Measurements from ENCODE around the gene EMP2.
"Not testable (repeated sequence)": the region's sequence is repeated elsewhere in the genome, so short reads cannot be mapped to it uniquely, and the experiment has no call there.

Gene EMP2

DNA sequence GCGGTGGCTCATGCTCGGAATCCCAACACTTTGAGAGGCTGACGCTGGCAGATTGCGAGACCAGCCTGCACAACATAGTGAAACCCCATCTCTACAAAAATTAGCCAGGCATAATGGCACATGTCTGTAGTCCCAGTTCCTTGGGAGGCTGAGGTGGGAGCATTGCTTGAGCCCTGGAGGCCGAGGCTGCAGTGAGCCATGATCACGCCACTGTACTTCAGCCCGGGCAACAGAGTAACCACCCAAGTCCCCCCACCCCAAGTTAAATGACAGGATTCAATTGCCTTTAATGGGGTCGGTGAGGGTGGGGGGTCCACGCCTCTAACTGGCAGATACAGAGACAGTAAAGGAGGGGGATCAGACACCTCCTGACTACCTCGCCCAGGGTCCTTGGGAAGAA lies 44.9 kb downstream of the EMP2 start:
- Histone ChIP-seq H3K79me2 (ENCODE audit: insufficient read depth, low read depth) (no peaks in the 10 kb centered on the region), H3K27ac (no peak overlapping the region), H3K36me3 (ENCODE audit: insufficient read depth) (no peaks in the 10 kb centered on the region), H3K4me3 (IDR thresholded peaks at IDR 0.05; ENCODE audit: insufficient read depth, low read depth, low read length) (no peak overlapping the region), H4K20me1 (ENCODE audit: insufficient read depth) (no peaks in the 10 kb centered on the region), H3K4me1 (ENCODE audit: low read depth, poor library complexity, severe bottlenecking) (no peaks in the 10 kb centered on the region), H2AFZ (ENCODE audit: low read depth) (no peak overlapping the region), H3K9ac (no peak overlapping the region), H3K4me2 (no peak overlapping the region), H3K27me3 (ENCODE audit: insufficient read depth, low read depth) (no peaks in the 10 kb centered on the region)
- TF ChIP-seq CTCF (conservative IDR thresholded peaks at IDR 0.05; ENCODE audit: low read depth, low read length) = no peak

DNA sequence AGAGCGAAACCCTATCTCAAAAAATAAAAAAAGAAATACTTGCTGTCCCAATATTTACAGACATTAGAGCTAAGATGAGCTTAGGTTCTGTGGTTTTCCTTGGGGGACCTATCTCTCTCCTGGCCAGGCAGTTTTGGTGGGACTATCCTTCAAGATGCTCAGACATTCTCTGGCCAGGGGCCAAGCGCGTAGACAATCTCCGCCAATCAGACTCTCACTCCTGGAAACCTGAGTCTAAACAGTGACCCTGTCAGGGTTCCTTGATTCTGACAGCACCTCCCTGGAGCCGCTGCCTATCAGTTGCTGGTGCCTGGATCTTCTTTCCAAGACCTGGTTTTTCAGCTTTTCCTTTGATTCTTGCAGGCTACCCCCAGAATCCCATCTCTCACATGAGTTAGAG lies 45.6 kb downstream of the EMP2 start:
- no peaks in the 10 kb centered on the region for H3K79me2 ChIP-seq (ENCODE audit: insufficient read depth, low read depth)
- no peak overlapping the region for H2AFZ ChIP-seq (ENCODE audit: low read depth)
- no peaks in the 10 kb centered on the region for H4K20me1 ChIP-seq (ENCODE audit: insufficient read depth)
- TF ChIP-seq CTCF (conservative IDR thresholded peaks at IDR 0.05; ENCODE audit: low read depth, low read length) = no peak
- no peaks in the 10 kb centered on the region for H3K27me3 ChIP-seq (ENCODE audit: insufficient read depth, low read depth)
- H3K4me2 ChIP-seq = no peak overlapping the region
- H3K36me3 ChIP-seq (ENCODE audit: insufficient read depth) = no peaks in the 10 kb centered on the region
- no peak overlapping the region for H3K9ac ChIP-seq
- no peaks in the 10 kb centered on the region for H3K4me1 ChIP-seq (ENCODE audit: low read depth, poor library complexity, severe bottlenecking)
- no peak overlapping the region for H3K4me3 ChIP-seq (IDR thresholded peaks at IDR 0.05; ENCODE audit: insufficient read depth, low read depth, low read length)
- no peak overlapping the region for H3K27ac ChIP-seq

- H3K4me2 ChIP-seq; H3K27me3 ChIP-seq (ENCODE audit: insufficient read depth, low read depth); H3K4me3 ChIP-seq (IDR thresholded peaks at IDR 0.05; ENCODE audit: insufficient read depth, low read depth, low read length); H3K79me2 ChIP-seq (ENCODE audit: insufficient read depth, low read depth); H3K36me3 ChIP-seq (ENCODE audit: insufficient read depth); H4K20me1 ChIP-seq (ENCODE audit: insufficient read depth); H3K9ac ChIP-seq; H2AFZ ChIP-seq (ENCODE audit: low read depth); H3K4me1 ChIP-seq (ENCODE audit: low read depth, poor library complexity, severe bottlenecking); H3K27ac ChIP-seq: not testable (repeated sequence)
Observed at GRCh38 chr16:10533612-10534011, 46.8 kb downstream of the EMP2 start.

DNA sequence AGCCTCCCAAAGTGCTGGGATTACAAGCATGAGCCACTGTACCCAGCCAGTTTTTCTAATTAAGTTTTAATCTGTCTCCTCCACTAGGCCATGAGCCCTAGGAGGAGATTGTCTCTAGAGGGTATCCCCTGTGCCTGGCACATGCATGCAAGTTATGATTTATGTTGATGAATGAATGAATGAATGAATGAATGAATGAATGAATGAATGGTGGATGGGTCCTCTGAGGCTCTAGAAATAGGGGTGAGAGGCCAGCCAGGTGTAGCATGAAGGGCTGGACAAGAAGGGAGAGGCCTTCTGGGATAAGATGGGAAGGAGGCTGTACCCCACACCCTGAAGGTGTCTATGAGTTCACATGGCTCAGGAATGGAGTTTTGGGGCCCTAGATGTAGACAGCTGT lies 48.8 kb downstream of the EMP2 start:
- Histone ChIP-seq H3K27me3 (ENCODE audit: insufficient read depth, low read depth) (no peaks in the 10 kb centered on the region), H3K4me2 (no peak overlapping the region), H3K4me1 (ENCODE audit: low read depth, poor library complexity, severe bottlenecking) (no peaks in the 10 kb centered on the region), H3K9ac (no peak overlapping the region), H4K20me1 (ENCODE audit: insufficient read depth) (no peaks in the 10 kb centered on the region), H3K79me2 (ENCODE audit: insufficient read depth, low read depth) (no peaks in the 10 kb centered on the region), H2AFZ (ENCODE audit: low read depth) (no peak overlapping the region), H3K27ac (no peak overlapping the region), H3K4me3 (IDR thresholded peaks at IDR 0.05; ENCODE audit: insufficient read depth, low read depth, low read length) (no peak overlapping the region), H3K36me3 (ENCODE audit: insufficient read depth) (no peaks in the 10 kb centered on the region)
- TF ChIP-seq CTCF (conservative IDR thresholded peaks at IDR 0.05; ENCODE audit: low read depth, low read length) = no peak

DNA sequence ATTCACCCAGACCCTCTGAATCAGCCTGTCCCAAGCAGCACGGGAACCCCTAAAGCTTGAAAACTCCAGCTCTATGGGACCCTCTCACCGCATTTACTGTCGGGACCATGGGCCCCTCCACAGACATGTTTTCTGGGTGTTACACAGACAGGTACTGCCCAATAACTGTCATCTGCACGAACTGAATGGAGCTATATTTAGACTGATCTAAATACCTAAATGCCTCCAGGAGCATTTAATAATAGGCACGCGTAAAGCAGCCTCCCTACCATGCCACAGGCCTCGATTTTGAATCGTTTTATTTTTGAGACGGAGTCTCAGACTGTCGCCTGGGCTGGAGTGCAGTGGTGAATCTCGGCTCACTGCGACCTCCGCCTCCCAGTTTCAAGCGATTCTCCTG lies 49.7 kb downstream of the EMP2 start:
- Histone ChIP-seq H3K4me2 (no peak overlapping the region), H3K36me3 (ENCODE audit: insufficient read depth) (no peaks in the 10 kb centered on the region), H3K27ac (no peak overlapping the region), H3K4me3 (IDR thresholded peaks at IDR 0.05; ENCODE audit: insufficient read depth, low read depth, low read length) (no peak overlapping the region), H3K4me1 (ENCODE audit: low read depth, poor library complexity, severe bottlenecking) (no peaks in the 10 kb centered on the region), H2AFZ (ENCODE audit: low read depth) (no peak overlapping the region), H3K79me2 (ENCODE audit: insufficient read depth, low read depth) (no peaks in the 10 kb centered on the region), H3K9ac (no peak overlapping the region), H3K27me3 (ENCODE audit: insufficient read depth, low read depth) (no peaks in the 10 kb centered on the region), H4K20me1 (ENCODE audit: insufficient read depth) (no peaks in the 10 kb centered on the region)
- no peak for TF ChIP-seq CTCF (conservative IDR thresholded peaks at IDR 0.05; ENCODE audit: low read depth, low read length)

All from KMS-11 (cell line).